HepG2 (cell line): ENCODE measurements around the gene RALB. TPM values are rescaled to one million over a fixed set of nuclear protein-coding genes. Genes with fewer than 3 reads are reported as not detected.
A peak's percentile ranks its signal among the peaks of the same experiment; 100 is the strongest.

Experiments used
- CBFB ChIP-seq: sonication (generic); formaldehyde crosslinking; IDR thresholded peaks from 2 replicates; pipeline ENCODE4 v1.4.0; 2020; ENCODE audit warnings: missing genetic modification reagents
- CBX5 ChIP-seq: sonication (generic); formaldehyde crosslinking; IDR thresholded peaks from 2 replicates; pipeline ENCODE4 v1.4.0; 2020; ENCODE audit warnings: missing genetic modification reagents, borderline replicate concordance
- CCDC6 ChIP-seq: sonication (generic); formaldehyde crosslinking; IDR thresholded peaks from 2 replicates; pipeline ENCODE4 v1.8.1; 2022; ENCODE audit warnings: mild to moderate bottlenecking, missing genetic modification reagents, moderate library complexity
- DMAP1 ChIP-seq: IDR thresholded peaks from 2 replicates; pipeline ENCODE4 v1.6.1; 2016
- DNMT3B ChIP-seq: conservative IDR thresholded peaks from 2 replicates; pipeline ENCODE4 v1.6.1; 2016; ENCODE audit warnings: missing biosample characterization, control low read depth
- ELF3 ChIP-seq: IDR thresholded peaks from 2 replicates; pipeline ENCODE4 v1.6.1; 2016; ENCODE audit warnings: missing genetic modification reagents, missing compliant biosample characterization
- ERF ChIP-seq: IDR thresholded peaks from 2 replicates; pipeline ENCODE4 v1.6.1; 2018; ENCODE audit warnings: missing biosample characterization, missing genetic modification reagents
- KDM4B ChIP-seq: sonication (generic); formaldehyde crosslinking; IDR thresholded peaks from 2 replicates; pipeline ENCODE4 v1.4.0; 2020; ENCODE audit warnings: missing genetic modification reagents
- MIXL1 ChIP-seq: IDR thresholded peaks from 2 replicates; pipeline ENCODE4 v1.6.1; 2016
- ONECUT2 ChIP-seq: sonication (generic); formaldehyde crosslinking; IDR thresholded peaks from 2 replicates; pipeline ENCODE4 v1.4.0; 2020; ENCODE audit warnings: missing genetic modification reagents
- PHF5A ChIP-seq: IDR thresholded peaks from one replicate; pipeline ENCODE4 v1.6.1; 2018; ENCODE audit warnings: low read depth, missing genetic modification reagents; ENCODE audit not compliant: unreplicated experiment
- POLR2G ChIP-seq: fragments of 200-400 bp; formaldehyde crosslinking; IDR thresholded peaks from 2 replicates; pipeline ENCODE4 v1.6.1; 2018; ENCODE audit warnings: mild to moderate bottlenecking, low read depth, low read length, moderate library complexity
- REPIN1 ChIP-seq: sonication (generic); formaldehyde crosslinking; IDR thresholded peaks from 2 replicates; pipeline ENCODE4 v1.8.0; 2022; ENCODE audit warnings: missing genetic modification reagents, low read depth, mild to moderate bottlenecking, borderline replicate concordance
- RFX3 ChIP-seq: IDR thresholded peaks from 2 replicates; pipeline ENCODE4 v1.6.1; 2016; ENCODE audit warnings: missing biosample characterization, missing genetic modification reagents
- TEAD3 ChIP-seq: optimal IDR thresholded peaks from 2 replicates; pipeline ENCODE3; 2016; ENCODE audit warnings: borderline replicate concordance
- ZIK1 ChIP-seq: sonication (generic); formaldehyde crosslinking; IDR thresholded peaks from 2 replicates; pipeline ENCODE4 v1.5.0; 2020; ENCODE audit warnings: mild to moderate bottlenecking, low read depth, missing genetic modification reagents, borderline replicate concordance
- ZNF225 ChIP-seq: sonication (generic); formaldehyde crosslinking; IDR thresholded peaks from 2 replicates; pipeline ENCODE4 v1.4.0; 2020; ENCODE audit warnings: mild to moderate bottlenecking, missing genetic modification reagents
- ZNF335 ChIP-seq: sonication (generic); formaldehyde crosslinking; IDR thresholded peaks from 2 replicates; pipeline ENCODE4 v1.4.0; 2020; ENCODE audit warnings: missing genetic modification reagents
- ZNF558 ChIP-seq: sonication (generic); formaldehyde crosslinking; IDR thresholded peaks from 2 replicates; pipeline ENCODE4 v1.9.0; 2022; ENCODE audit warnings: mild to moderate bottlenecking, missing genetic modification reagents, borderline replicate concordance
- ZNF670 ChIP-seq: sonication (generic); formaldehyde crosslinking; IDR thresholded peaks from 2 replicates; pipeline ENCODE4 v1.8.0; 2022; ENCODE audit warnings: mild to moderate bottlenecking, missing genetic modification reagents, borderline replicate concordance
- ZNF709 ChIP-seq: sonication (generic); formaldehyde crosslinking; IDR thresholded peaks from 2 replicates; pipeline ENCODE4 v1.5.0; 2020; ENCODE audit warnings: mild to moderate bottlenecking, missing genetic modification reagents
- ZNF75D ChIP-seq: sonication (generic); formaldehyde crosslinking; IDR thresholded peaks from 2 replicates; pipeline ENCODE4 v1.8.1; 2023; ENCODE audit warnings: missing genetic modification reagents, mild to moderate bottlenecking, borderline replicate concordance
- polyA plus RNA-seq, 8 experiments: library from polyadenylated mRNA; depleted of rRNA in 3 of 8; stranded (reverse) in 7 of 8; unstranded in 1 of 8; fragments of >200 nt; fragmentation: Illumina TruSeq in 4 of 8; extraction: Trizol in 4 of 8; gene quantifications; 2 replicates each; pipeline versions ENCODE4 v1.2.1 to v1.2.3, GENCODE V29; 2011 to 2016; ENCODE audit warnings: low read depth in 4 of 8, missing spikeins in 1 of 8, mixed read lengths in 1 of 8; ENCODE audit not compliant: insufficient read depth in 1 of 8
- total RNA-seq, 5 experiments: library from RNA; depleted of rRNA; stranded (reverse); fragments of >200 nt; fragmentation: Illumina TruSeq; extraction: Trizol; gene quantifications; 2 replicates each; pipeline ENCODE4 v1.2.3, GENCODE V29; 2016; ENCODE audit warnings: low read depth in 1 of 5
- TF ChIP-seq, protein P1 (sequence below): sonication (generic); formaldehyde crosslinking; IDR thresholded peaks from 2 replicates; pipeline ENCODE4 v1.9.0; 2022; ENCODE audit warnings: low read depth, missing genetic modification reagents
- TF ChIP-seq, protein P2 (sequence below): sonication (generic); formaldehyde crosslinking; IDR thresholded peaks from 2 replicates; pipeline ENCODE4 v1.5.1; 2020; ENCODE audit warnings: mild to moderate bottlenecking, missing genetic modification reagents
- TF ChIP-seq, protein P3 (sequence below): sonication (generic); formaldehyde crosslinking; IDR thresholded peaks from 2 replicates; pipeline ENCODE4 v1.4.0; 2020; ENCODE audit warnings: mild to moderate bottlenecking, missing genetic modification reagents

The RALB gene
- total and polyA plus RNA-seq, 2 of the 13 experiments (the other 11 are each of a cell fraction or from before 2014, with no cell fraction given) = 37.8 to 43.2 TPM

DNA sequence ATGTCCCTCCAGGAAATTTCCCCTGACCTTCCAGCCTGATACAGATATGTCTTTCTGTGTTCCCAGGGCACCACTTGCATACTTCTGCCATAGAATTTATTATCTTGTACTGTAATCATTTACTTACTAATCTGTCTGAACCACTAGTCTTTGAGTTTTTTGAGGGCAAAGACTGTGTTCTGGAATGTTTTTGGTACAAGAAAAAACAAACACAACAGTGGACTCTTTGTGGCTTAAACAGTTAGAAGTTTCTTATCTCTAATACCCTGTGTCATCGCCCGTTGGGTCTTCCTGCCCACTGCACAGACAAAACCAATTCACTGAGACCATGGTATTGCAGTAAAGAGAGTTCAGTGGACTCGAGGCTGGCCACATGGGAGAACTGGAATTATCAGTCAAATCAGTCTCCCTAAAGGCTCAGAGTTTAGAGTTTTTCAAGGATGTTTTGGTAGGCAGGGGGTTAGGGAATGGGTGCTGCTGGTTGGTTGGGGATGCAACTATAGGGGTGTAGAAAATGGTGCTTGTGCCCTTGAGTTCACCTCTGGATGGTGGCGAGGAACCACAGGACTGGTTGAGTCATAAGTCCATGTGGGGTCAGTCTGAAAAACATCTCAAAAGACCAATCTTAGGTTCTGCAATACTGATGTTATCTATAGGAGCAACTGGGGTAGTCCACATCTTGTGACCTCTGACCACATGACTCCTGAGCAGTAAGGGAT, 20.3 kb downstream of the RALB start (continued):
- TF ChIP-seq KDM4B (no peak), REPIN1 (CRISPR knock-in tag) (no peak), ZNF75D (CRISPR knock-in tag) (no peak), ZIK1 (CRISPR knock-in tag) (no peak), ZNF558 (CRISPR knock-in tag) (no peak), DNMT3B (0 out of 2 replicates have a peak, but pooled peaks have one; percentile 57), ELF3 (0 out of 2 replicates have a peak, but pooled peaks have one; percentile 53), MIXL1 (CRISPR knock-in tag) (peak; percentile 64; the same call in 1 of the 2 replicates), ZNF670 (CRISPR knock-in tag) (0 out of 2 replicates have a peak, but pooled peaks have one; percentile 64), ZNF709 (no peak), PHF5A (CRISPR knock-in tag) (no peak), ERF (peak; percentile 81), TEAD3 (peak; percentile 94), ZNF225 (CRISPR knock-in tag) (no peak), CCDC6 (CRISPR knock-in tag) (no peak), CBX5 (peak; percentile 97), ZNF335 (CRISPR knock-in tag) (no peak), CBFB (CRISPR knock-in tag) (0 out of 2 replicates have a peak, but pooled peaks have one; percentile 67), POLR2G (0 out of 2 replicates have a peak, but pooled peaks have one; percentile 28), DMAP1 (CRISPR knock-in tag) (0 out of 2 replicates have a peak, but pooled peaks have one; percentile 21), RFX3 (CRISPR knock-in tag) (0 out of 2 replicates have a peak, but pooled peaks have one; percentile 25), ONECUT2 (CRISPR knock-in tag) (0 out of 2 replicates have a peak, but pooled peaks have one; percentile 36)
- TF ChIP-seq, protein P1, sequence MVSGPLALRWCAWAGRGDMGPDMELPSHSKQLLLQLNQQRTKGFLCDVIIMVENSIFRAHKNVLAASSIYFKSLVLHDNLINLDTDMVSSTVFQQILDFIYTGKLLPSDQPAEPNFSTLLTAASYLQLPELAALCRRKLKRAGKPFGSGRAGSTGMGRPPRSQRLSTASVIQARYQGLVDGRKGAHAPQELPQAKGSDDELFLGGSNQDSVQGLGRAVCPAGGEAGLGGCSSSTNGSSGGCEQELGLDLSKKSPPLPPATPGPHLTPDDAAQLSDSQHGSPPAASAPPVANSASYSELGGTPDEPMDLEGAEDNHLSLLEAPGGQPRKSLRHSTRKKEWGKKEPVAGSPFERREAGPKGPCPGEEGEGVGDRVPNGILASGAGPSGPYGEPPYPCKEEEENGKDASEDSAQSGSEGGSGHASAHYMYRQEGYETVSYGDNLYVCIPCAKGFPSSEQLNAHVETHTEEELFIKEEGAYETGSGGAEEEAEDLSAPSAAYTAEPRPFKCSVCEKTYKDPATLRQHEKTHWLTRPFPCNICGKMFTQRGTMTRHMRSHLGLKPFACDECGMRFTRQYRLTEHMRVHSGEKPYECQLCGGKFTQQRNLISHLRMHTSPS (CRISPR knock-in tag) = peak; percentile 63; the same call in 1 of the 2 replicates
- TF ChIP-seq, protein P2, sequence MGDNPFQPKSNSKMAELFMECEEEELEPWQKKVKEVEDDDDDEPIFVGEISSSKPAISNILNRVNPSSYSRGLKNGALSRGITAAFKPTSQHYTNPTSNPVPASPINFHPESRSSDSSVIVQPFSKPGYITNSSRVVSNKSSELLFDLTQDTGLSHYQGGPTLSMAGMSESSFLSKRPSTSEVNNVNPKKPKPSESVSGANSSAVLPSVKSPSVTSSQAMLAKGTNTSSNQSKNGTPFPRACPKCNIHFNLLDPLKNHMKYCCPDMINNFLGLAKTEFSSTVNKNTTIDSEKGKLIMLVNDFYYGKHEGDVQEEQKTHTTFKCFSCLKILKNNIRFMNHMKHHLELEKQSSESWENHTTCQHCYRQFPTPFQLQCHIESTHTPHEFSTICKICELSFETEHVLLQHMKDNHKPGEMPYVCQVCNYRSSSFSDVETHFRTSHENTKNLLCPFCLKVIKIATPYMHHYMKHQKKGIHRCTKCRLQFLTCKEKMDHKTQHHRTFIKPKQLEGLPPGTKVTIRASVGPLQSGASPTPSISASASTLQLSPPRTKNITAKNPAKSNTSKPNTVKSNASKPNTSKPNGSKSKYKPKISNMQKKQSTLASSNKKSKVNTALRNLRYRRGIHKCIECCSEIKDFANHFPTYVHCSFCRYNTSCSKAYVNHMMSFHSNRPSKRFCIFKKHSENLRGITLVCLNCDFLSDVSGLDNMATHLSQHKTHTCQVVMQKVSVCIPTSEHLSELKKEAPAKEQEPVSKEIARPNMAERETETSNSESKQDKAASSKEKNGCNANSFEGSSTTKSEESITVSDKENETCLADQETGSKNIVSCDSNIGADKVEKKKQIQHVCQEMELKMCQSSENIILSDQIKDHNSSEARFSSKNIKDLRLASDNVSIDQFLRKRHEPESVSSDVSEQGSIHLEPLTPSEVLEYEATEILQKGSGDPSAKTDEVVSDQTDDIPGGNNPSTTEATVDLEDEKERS = peak; percentile 100
- TF ChIP-seq, protein P3, sequence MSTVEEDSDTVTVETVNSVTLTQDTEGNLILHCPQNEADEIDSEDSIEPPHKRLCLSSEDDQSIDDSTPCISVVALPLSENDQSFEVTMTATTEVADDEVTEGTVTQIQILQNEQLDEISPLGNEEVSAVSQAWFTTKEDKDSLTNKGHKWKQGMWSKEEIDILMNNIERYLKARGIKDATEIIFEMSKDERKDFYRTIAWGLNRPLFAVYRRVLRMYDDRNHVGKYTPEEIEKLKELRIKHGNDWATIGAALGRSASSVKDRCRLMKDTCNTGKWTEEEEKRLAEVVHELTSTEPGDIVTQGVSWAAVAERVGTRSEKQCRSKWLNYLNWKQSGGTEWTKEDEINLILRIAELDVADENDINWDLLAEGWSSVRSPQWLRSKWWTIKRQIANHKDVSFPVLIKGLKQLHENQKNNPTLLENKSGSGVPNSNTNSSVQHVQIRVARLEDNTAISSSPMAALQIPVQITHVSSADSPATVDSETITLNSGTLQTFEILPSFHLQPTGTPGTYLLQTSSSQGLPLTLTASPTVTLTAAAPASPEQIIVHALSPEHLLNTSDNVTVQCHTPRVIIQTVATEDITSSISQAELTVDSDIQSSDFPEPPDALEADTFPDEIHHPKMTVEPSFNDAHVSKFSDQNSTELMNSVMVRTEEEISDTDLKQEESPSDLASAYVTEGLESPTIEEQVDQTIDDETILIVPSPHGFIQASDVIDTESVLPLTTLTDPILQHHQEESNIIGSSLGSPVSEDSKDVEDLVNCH = no peak
